ENCODE results near the gene SLC33A1. TPM values are rescaled to one million over a fixed set of nuclear protein-coding genes. Genes with fewer than 3 reads are reported as not detected.

SLC33A1 gene
- total RNA-seq, result 10 to 100 TPM; 24.6 to 24.8 TPM
- 14.3 TPM for polyA plus RNA-seq (2013, experiment 1 of 2)
- 14.8 TPM for polyA plus RNA-seq (2013, experiment 2 of 2)
- long read RNA-seq, experiment 1, partial matches to known transcripts, result 1 of 5 reads
- long read RNA-seq, experiment 1, other reads (novel, unspliced or antisense), result 2 of 5 reads
- long read RNA-seq, experiment 2, full-length matches to known transcripts, result 28 of 34 reads
- long read RNA-seq, experiment 2, partial matches to known transcripts, result 1 of 34 reads
- long read RNA-seq, experiment 2, other reads (novel, unspliced or antisense), result 5 of 34 reads
- long read RNA-seq, experiment 3, full-length matches to known transcripts, result 97 of 119 reads
- long read RNA-seq, experiment 3, partial matches to known transcripts, result 3 of 119 reads
- long read RNA-seq, experiment 3, other reads (novel, unspliced or antisense), result 19 of 119 reads
- long read RNA-seq, experiment 4, full-length matches to known transcripts, result 6 of 11 reads
- long read RNA-seq, experiment 4, partial matches to known transcripts, result 2 of 11 reads
- long read RNA-seq, experiment 4, other reads (novel, unspliced or antisense), result 3 of 11 reads

GRCh38 chr3:155854141-155854940, at the start of gene SLC33A1:
SLC33A1 (minus strand) TSS chr3:155854427; CDS start chr3:155853997, 430 bp downstream.
- DNase-seq, result peak; percentile 100
- no peaks in the 10 kb centered on the region for H3K27me3 ChIP-seq (ENCODE audit: control insufficient read depth, insufficient read depth, low read length, poor library complexity, severe bottlenecking)
- Mint-ChIP-seq H3K36me3 (ENCODE audit: low read depth) (peaks cover 6% of the 10 kb centered on the region), H3K27ac (peak within 1 kb of the TSS; percentile 96), H3K27me3 (ENCODE audit: insufficient read depth) (peaks cover 14% of the 10 kb centered on the region), H3K4me3 (peak within 1 kb of the TSS; percentile 97), H3K4me1 (peaks cover 18% of the 10 kb centered on the region), H3K9me3 (peaks cover 6% of the 10 kb centered on the region)
- H3K27ac ChIP-seq (ENCODE audit: low read depth, low read length), result peak within 1 kb of the TSS; percentile 30
- peak within 1 kb of the TSS; percentile 87 for H3K4me3 ChIP-seq (ENCODE audit: low read length)
- H3K9me3 ChIP-seq (ENCODE audit: control insufficient read depth, low read length), result no peaks in the 10 kb centered on the region
- peak within 1 kb of the TSS; percentile 45 for H3K9ac ChIP-seq (ENCODE audit: extremely low read depth, low read length, poor library complexity, severe bottlenecking)
- no peaks in the 10 kb centered on the region for H3K4me1 ChIP-seq (ENCODE audit: control insufficient read depth, insufficient read depth, low read length)
- TF ChIP-seq CTCF (conservative IDR thresholded peaks at IDR 0.05), result no peak
- 3 to 11% methylated on average over 19 to 50 of the region's 50 CpGs for WGBS, 2 experiments (ENCODE audit: insufficient coverage in 1 of 2, insufficient read length in 1 of 2)
- H3K36me3 ChIP-seq (ENCODE audit: control insufficient read depth, insufficient read depth, low read length), result peaks cover 5% of the 10 kb centered on the region

GRCh38 chr3:155895379-155895900, 41.2 kb upstream of the SLC33A1 start:
- WGBS, 2 experiments (ENCODE audit: insufficient coverage in 1 of 2, insufficient read length in 1 of 2), result 97 to 98% methylated on average over 4 to 7 of the region's 7 CpGs
- Mint-ChIP-seq H3K27ac (no peak overlapping the region), H3K9me3 (peaks cover 2% of the 10 kb centered on the region), H3K4me3 (no peak overlapping the region), H3K27me3 (ENCODE audit: insufficient read depth) (no peaks in the 10 kb centered on the region), H3K36me3 (ENCODE audit: low read depth) (peaks cover 49% of the 10 kb centered on the region), H3K4me1 (peaks cover 4% of the 10 kb centered on the region)
- Histone ChIP-seq H3K27me3 (ENCODE audit: control insufficient read depth, insufficient read depth, low read length, poor library complexity, severe bottlenecking) (no peaks in the 10 kb centered on the region), H3K4me1 (ENCODE audit: control insufficient read depth, insufficient read depth, low read length) (no peaks in the 10 kb centered on the region), H3K9ac (ENCODE audit: extremely low read depth, low read length, poor library complexity, severe bottlenecking) (no peak overlapping the region), H3K9me3 (ENCODE audit: control insufficient read depth, low read length) (peaks cover 5% of the 10 kb centered on the region), H3K36me3 (ENCODE audit: control insufficient read depth, insufficient read depth, low read length) (peaks cover 69% of the 10 kb centered on the region), H3K4me3 (ENCODE audit: low read length) (no peak overlapping the region), H3K27ac (ENCODE audit: low read depth, low read length) (no peak overlapping the region)
- TF ChIP-seq CTCF (conservative IDR thresholded peaks at IDR 0.05), result no peak
- no peak for DNase-seq

GRCh38 chr3:155891321-155891720, 37.1 kb upstream of the SLC33A1 start:
- Histone ChIP-seq H3K27me3 (ENCODE audit: control insufficient read depth, insufficient read depth, low read length, poor library complexity, severe bottlenecking) (no peaks in the 10 kb centered on the region), H3K9me3 (ENCODE audit: control insufficient read depth, low read length) (peaks cover 5% of the 10 kb centered on the region), H3K4me3 (ENCODE audit: low read length) (no peak overlapping the region), H3K27ac (ENCODE audit: low read depth, low read length) (no peak overlapping the region), H3K9ac (ENCODE audit: extremely low read depth, low read length, poor library complexity, severe bottlenecking) (no peak overlapping the region), H3K4me1 (ENCODE audit: control insufficient read depth, insufficient read depth, low read length) (no peaks in the 10 kb centered on the region), H3K36me3 (ENCODE audit: control insufficient read depth, insufficient read depth, low read length) (peaks cover 33% of the 10 kb centered on the region)
- no peak for TF ChIP-seq CTCF (conservative IDR thresholded peaks at IDR 0.05)
- 98% methylated on average over 5 of the region's 5 CpGs; no CpG with 5 or more reads in 1 of the 2 experiments for WGBS, 2 experiments (ENCODE audit: insufficient coverage in 1 of 2, insufficient read length in 1 of 2)
- no peak for DNase-seq
- H3K27me3 Mint-ChIP-seq (ENCODE audit: insufficient read depth), result no peaks in the 10 kb centered on the region
- no peak overlapping the region for H3K4me3 Mint-ChIP-seq
- peaks cover 27% of the 10 kb centered on the region for H3K36me3 Mint-ChIP-seq (ENCODE audit: low read depth)
- H3K4me1 Mint-ChIP-seq, result peaks cover 12% of the 10 kb centered on the region
- H3K9me3 Mint-ChIP-seq, result peaks cover 2% of the 10 kb centered on the region
- no peak overlapping the region for H3K27ac Mint-ChIP-seq
